Neural crest cell (in vitro differentiated cells): ENCODE measurements around the gene CXCL16. TPM values are rescaled to one million over a fixed set of nuclear protein-coding genes. Genes with fewer than 3 reads are reported as not detected.
"Not testable (repeated sequence)": the region's sequence is repeated elsewhere in the genome, so short reads cannot be mapped to it uniquely, and the experiment has no call there.

Source experiments
- DNase-seq: peaks from one replicate; pipeline ENCODE4 v3.0.0; 2021; ENCODE audit warnings: low read depth, mixed read lengths, low spot score
- H3K27ac Mint-ChIP-seq: one replicate; pipeline ENCODE4 v1.8.0; 2021; ENCODE audit warnings: mild to moderate bottlenecking, mixed read lengths; ENCODE audit not compliant: unreplicated experiment
- H3K27me3 Mint-ChIP-seq: 2 replicates; pipeline ENCODE4 v1.8.0; 2021; ENCODE audit warnings: low read depth, mild to moderate bottlenecking, mixed read lengths
- H3K36me3 Mint-ChIP-seq: 2 replicates; pipeline ENCODE4 v1.8.0; 2021; ENCODE audit warnings: low read depth, mild to moderate bottlenecking, mixed read lengths
- H3K4me1 Mint-ChIP-seq: 2 replicates; pipeline ENCODE4 v1.8.0; 2021; ENCODE audit warnings: mixed read lengths
- H3K4me3 Mint-ChIP-seq: one replicate; pipeline ENCODE4 v1.8.0; 2021; ENCODE audit warnings: mild to moderate bottlenecking, mixed read lengths
- H3K9me3 Mint-ChIP-seq: 2 replicates; pipeline ENCODE4 v1.8.0; 2021; ENCODE audit warnings: mixed read lengths
- total RNA-seq: library from RNA; stranded (reverse); gene quantifications from 2 replicates; pipeline ENCODE4 v1.2.1, GENCODE V29; 2021
- TF ChIP-seq, protein P1 (sequence below): fragments of 200-600 bp; sonication (generic); conservative IDR thresholded peaks from 2 replicates; pipeline ENCODE4 v1.5.0; 2021; ENCODE audit warnings: antibody characterized with exemption, mild to moderate bottlenecking

CXCL16 gene
- total RNA-seq, 1 donor from 2014 or later = not detected

DNA sequence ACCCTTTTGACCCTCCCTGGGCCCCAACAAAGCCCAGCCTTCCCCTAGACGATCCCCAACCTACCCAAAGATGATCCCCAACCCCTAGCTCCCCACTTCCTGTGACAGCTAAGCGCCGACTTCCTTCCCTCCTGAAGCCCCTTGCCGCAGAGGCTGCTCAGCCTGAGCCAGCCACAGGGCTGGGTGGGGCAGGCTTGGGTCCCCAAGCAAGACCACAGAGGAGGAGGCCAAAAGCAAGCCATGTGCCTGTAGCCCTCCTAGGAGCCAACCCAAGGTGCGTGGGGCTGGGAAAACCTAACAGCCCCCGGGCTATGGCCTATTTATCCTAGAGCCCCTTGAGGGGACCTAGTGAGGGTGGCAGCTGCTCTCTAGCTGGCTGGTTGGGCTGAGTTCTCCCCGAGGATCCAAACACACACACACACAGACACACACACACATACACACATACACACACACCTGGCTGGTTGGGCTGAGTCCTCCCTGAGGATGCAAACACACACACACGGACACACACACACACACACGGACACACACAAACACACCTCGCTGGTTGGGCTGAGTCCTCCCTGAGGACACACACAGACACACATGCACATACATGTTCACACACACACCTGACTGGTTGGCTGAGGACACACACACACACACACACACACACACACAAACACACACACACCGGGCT is 24.5 kb downstream of the CXCL16 start:
- Mint-ChIP-seq H3K36me3 (no peaks in the 10 kb centered on the region), H3K4me1 (peaks cover 7% of the 10 kb centered on the region), H3K27ac (no peak overlapping the region), H3K27me3 (no peaks in the 10 kb centered on the region), H3K9me3 (no peaks in the 10 kb centered on the region), H3K4me3 (no peak overlapping the region)
- no peak for DNase-seq
- TF ChIP-seq, protein P1, sequence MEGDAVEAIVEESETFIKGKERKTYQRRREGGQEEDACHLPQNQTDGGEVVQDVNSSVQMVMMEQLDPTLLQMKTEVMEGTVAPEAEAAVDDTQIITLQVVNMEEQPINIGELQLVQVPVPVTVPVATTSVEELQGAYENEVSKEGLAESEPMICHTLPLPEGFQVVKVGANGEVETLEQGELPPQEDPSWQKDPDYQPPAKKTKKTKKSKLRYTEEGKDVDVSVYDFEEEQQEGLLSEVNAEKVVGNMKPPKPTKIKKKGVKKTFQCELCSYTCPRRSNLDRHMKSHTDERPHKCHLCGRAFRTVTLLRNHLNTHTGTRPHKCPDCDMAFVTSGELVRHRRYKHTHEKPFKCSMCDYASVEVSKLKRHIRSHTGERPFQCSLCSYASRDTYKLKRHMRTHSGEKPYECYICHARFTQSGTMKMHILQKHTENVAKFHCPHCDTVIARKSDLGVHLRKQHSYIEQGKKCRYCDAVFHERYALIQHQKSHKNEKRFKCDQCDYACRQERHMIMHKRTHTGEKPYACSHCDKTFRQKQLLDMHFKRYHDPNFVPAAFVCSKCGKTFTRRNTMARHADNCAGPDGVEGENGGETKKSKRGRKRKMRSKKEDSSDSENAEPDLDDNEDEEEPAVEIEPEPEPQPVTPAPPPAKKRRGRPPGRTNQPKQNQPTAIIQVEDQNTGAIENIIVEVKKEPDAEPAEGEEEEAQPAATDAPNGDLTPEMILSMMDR = no peak

DNA sequence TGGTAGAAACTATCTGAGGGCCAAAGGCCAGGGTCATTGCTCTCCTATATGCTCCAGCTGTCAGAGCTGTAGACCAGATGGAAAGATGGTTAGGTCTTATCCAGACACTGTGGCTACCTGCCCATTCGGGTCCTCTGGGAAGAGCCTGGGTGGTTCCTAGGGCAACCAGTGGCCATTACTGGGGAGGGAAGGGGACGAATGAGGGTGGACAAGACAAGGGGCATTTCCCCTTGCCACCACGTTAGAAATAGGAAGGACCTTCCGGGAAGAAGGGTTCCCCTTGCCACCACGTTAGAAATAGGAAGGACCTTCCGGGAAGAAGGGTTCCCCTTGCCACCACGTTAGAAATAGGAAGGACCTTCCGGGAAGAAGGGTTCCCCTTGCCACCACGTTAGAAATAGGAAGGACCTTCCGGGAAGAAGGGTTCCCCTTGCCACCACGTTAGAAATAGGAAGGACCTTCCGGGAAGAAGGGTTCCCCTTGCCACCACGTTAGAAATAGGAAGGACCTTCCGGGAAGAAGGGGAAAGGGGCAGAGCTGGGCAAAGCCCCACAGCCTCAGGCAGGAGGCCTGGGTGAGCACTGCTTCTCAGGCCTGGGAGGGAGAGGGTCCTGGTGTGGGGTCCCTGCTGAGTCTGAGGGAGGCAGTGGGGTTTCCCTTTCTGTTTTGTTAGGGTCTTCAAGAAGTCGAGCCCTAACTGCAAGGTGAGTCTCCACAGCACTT is 25.2 kb downstream of the CXCL16 start:
- peaks cover 14% of the 10 kb centered on the region for H3K4me1 Mint-ChIP-seq
- not testable (repeated sequence) for H3K36me3 Mint-ChIP-seq, H3K27ac Mint-ChIP-seq, DNase-seq, H3K27me3 Mint-ChIP-seq, H3K4me3 Mint-ChIP-seq, H3K9me3 Mint-ChIP-seq

DNA sequence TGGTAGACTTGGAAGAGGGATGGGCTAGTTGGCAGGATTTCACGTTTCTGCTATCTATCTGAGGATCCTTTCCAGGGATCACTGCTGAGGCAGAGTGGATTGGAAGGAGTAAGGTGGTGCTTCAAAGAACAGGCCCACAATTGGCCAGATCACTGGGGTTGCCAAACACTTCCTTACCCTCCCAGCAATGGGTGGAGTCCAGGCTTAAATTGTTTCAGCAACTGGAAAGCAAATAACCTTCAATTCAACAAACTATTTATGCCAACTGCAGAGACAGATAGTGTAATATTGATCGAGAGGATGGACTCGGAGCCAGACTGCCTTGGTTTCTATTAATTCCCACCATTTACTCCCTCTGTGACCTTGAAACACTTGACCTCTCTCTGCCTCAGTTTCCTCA is 27.2 kb downstream of the CXCL16 start:
- H3K27me3 Mint-ChIP-seq = no peaks in the 10 kb centered on the region
- no peak overlapping the region for H3K27ac Mint-ChIP-seq
- H3K4me1 Mint-ChIP-seq = peaks cover 15% of the 10 kb centered on the region
- H3K9me3 Mint-ChIP-seq = no peaks in the 10 kb centered on the region
- TF ChIP-seq, protein P1 = no peak
- peak overlapping the region; percentile 88 for H3K4me3 Mint-ChIP-seq
- H3K36me3 Mint-ChIP-seq = no peaks in the 10 kb centered on the region
- no peak for DNase-seq

DNA sequence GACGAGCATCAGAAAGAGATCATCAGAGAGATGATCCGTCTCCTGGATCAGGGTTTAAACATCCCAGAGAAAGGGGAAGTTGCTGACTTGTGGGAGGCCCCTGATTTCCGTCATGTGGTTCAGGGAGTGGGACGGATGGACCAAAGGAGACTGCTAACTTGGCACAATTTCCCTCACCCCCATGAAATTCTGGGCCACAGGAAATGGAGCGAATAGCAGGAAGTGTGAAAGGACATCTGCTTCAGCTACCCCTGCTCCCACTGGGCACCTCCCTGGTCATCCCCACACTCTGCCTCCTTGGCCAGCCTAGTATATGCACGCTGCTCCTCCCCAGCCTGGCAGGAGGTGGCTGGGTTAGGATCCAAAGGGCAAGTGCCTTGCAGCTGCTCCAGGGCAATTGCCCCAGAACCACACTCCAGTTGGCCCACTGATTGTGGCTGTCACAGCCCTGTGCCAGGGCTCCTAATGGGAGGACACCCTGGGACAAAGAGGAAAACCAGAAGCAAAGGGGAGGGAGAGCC is 28.0 kb downstream of the CXCL16 start:
- no peak for DNase-seq
- Mint-ChIP-seq H3K27ac (no peak overlapping the region), H3K27me3 (no peaks in the 10 kb centered on the region), H3K4me1 (peaks cover 16% of the 10 kb centered on the region), H3K36me3 (no peaks in the 10 kb centered on the region), H3K4me3 (peak overlapping the region; percentile 88), H3K9me3 (no peaks in the 10 kb centered on the region)
- TF ChIP-seq, protein P1 = no peak

DNA sequence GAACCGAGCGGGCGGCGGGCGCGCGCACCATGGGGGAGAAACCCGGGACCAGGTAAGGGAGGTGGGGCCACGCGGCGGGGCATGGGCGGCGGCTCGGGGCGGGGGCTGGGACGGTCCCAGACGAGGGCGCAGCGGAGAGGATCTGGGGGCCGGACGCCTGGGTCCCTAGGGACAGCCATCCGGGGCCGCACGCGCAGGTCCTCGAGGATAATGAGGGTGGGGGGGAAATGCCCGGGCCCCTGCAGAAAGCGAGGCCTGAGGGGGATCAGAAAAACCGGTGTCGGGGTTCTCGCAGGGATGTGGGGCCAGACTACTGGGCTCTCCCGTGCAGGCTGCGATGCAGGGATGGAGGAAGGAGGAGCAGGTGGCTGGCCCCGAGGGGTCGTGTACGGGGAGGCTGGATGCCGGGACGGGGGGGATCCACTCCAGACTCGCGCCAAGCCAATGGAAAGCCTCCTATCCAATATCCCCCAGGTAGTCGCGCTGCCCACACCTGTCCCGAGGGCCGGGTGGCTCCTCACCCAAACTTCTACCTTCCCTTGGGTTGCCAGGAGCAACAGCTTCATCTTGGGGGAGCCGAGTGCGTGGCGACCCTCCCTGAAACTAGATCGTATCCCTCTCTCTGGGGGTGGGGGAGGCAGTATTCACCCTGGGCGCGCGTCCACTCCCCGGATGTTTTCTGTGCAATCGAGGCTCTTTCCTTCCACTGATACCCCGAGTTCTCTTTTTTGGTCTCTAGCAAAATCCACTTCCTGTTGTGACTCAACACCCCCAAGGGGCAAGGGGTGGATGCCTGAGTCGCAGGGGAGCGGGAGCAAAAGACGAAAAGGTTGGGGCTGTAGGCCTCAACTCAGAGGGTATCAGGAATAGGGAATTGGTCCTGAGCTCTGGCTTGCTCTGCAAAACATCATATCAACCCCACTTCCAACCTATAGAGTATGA is 28.8 kb downstream of the CXCL16 start:
- H3K27ac Mint-ChIP-seq = peak overlapping the region; percentile 43
- no peaks in the 10 kb centered on the region for H3K36me3 Mint-ChIP-seq
- H3K9me3 Mint-ChIP-seq = no peaks in the 10 kb centered on the region
- no peaks in the 10 kb centered on the region for H3K27me3 Mint-ChIP-seq
- no peak for DNase-seq
- peaks cover 23% of the 10 kb centered on the region for H3K4me1 Mint-ChIP-seq
- TF ChIP-seq, protein P1 = no peak
- peak overlapping the region; percentile 88 for H3K4me3 Mint-ChIP-seq
